ENCODE results near the gene LPCAT3.

- TF ChIP-seq CTCF (IDR thresholded peaks at IDR 0.05): no peak
- TF ChIP-seq POLR2A (IDR thresholded peaks at IDR 0.05): no peak
These were observed 36.6 kb upstream of the LPCAT3 start for GRCh38 chr12:7054925-7055324.
